Cardiac muscle cell (in vitro differentiated cells and primary cell): ENCODE results near the gene TDRD5. TPM values are rescaled to one million over a fixed set of nuclear protein-coding genes. Genes with fewer than 3 reads are reported as not detected.

Experiments used
- DNase-seq, 2 donors: peaks; one replicate each; pipeline versions ENCODE4 v3.0.0 to v3.0.0-alpha.2; 2010 to 2017; ENCODE audit warnings: low read depth in 1 of 2, low spot score in 1 of 2
- H3K27ac ChIP-seq: fragments of 200-600 bp; sonication (generic); 2 replicates; pipeline ENCODE4 v1.5.1; 2016
- H3K27me3 ChIP-seq: fragments of 200-600 bp; sonication (generic); 2 replicates; pipeline ENCODE4 v1.6.0; 2016; ENCODE audit warnings: control low read depth
- H3K36me3 ChIP-seq: fragments of 200-600 bp; sonication (generic); 2 replicates; pipeline ENCODE4 v1.5.1; 2016; ENCODE audit warnings: control low read depth
- H3K4me1 ChIP-seq: fragments of 200-600 bp; sonication (generic); 2 replicates; pipeline ENCODE4 v1.8.1; 2017; ENCODE audit warnings: low read depth, mild to moderate bottlenecking, mixed run types
- H3K4me3 ChIP-seq: fragments of 200-600 bp; sonication (generic); 2 replicates; pipeline ENCODE4 v1.5.1; 2016; ENCODE audit warnings: mild to moderate bottlenecking
- H3K9me3 ChIP-seq: fragments of 200-600 bp; sonication (generic); 2 replicates; pipeline ENCODE4 v1.5.1; 2017; ENCODE audit warnings: low read depth, mild to moderate bottlenecking, control low read depth
- polyA plus RNA-seq: library from polyadenylated mRNA; unstranded; fragments of >200 nt; fragmentation: Nextera tagmentation; extraction: Ambion mirVana; gene quantifications from 2 replicates; pipeline ENCODE4 v1.2.1, GENCODE V29; 2016
- total RNA-seq: library from RNA; depleted of rRNA; stranded (reverse); fragments of >200 nt; gene quantifications from 2 replicates; pipeline ENCODE4 v1.2.3, GENCODE V29; 2016
- TF ChIP-seq, protein P1 (sequence below): IDR thresholded peaks from 2 replicates; pipeline ENCODE4 v1.5.1; 2012; ENCODE audit warnings: low read depth, mild to moderate bottlenecking, low read length

TDRD5 gene
- total and polyA plus RNA-seq, 2 experiments from 2014 or later = 0.21 TPM; not detected in 1

DNA sequence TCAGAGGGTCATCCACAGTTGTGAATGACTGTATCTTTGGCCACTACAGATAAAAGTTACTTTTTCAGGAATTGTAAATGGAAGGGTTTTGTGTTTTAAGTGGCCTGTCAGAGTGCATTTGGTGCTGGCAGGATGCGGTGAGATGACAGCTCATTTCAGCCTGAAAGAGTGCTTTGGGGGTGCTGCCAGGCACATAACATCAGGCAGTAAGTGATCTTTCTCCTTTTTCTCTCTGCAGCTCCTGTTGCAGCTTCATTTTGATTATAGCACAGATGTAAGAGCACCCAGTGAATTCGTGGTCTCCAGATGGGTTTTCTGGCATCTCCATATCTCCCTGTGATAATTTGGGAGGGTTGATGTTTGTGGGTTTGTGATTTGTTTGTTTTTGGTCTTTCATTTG lies 136.6 kb downstream of the TDRD5 start:
- H3K4me3 ChIP-seq = no peak overlapping the region
- no peaks in the 10 kb centered on the region for H3K36me3 ChIP-seq
- no peaks in the 10 kb centered on the region for H3K4me1 ChIP-seq
- H3K27ac ChIP-seq = no peak overlapping the region
- DNase-seq = peak in 1 of 2 donors; percentile 35
- H3K9me3 ChIP-seq = no peaks in the 10 kb centered on the region
- peaks cover 38% of the 10 kb centered on the region for H3K27me3 ChIP-seq
- TF ChIP-seq, protein P1, sequence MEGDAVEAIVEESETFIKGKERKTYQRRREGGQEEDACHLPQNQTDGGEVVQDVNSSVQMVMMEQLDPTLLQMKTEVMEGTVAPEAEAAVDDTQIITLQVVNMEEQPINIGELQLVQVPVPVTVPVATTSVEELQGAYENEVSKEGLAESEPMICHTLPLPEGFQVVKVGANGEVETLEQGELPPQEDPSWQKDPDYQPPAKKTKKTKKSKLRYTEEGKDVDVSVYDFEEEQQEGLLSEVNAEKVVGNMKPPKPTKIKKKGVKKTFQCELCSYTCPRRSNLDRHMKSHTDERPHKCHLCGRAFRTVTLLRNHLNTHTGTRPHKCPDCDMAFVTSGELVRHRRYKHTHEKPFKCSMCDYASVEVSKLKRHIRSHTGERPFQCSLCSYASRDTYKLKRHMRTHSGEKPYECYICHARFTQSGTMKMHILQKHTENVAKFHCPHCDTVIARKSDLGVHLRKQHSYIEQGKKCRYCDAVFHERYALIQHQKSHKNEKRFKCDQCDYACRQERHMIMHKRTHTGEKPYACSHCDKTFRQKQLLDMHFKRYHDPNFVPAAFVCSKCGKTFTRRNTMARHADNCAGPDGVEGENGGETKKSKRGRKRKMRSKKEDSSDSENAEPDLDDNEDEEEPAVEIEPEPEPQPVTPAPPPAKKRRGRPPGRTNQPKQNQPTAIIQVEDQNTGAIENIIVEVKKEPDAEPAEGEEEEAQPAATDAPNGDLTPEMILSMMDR = no peak

DNA sequence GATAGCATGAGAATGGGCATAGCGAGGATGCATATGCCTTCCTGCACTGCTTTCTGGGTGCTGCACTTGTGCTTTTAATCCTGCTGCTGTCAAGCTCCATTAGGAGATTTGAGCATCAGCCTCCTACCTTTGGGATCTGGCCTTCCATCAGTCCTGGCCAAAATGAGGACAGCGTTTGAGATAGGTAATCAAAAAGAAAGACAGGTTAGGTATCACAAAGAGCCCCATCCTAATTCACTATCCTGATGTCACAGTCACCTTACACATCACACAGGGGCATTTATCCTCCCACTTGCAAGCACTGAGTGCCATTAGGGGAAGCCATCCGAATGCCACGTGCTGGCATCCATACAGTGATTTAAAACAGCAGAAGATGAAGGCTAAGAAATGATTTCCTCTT lies 138.2 kb downstream of the TDRD5 start:
- H3K27ac ChIP-seq = no peak overlapping the region
- H3K36me3 ChIP-seq = no peaks in the 10 kb centered on the region
- no peaks in the 10 kb centered on the region for H3K9me3 ChIP-seq
- no peaks in the 10 kb centered on the region for H3K4me1 ChIP-seq
- no peak for DNase-seq
- no peak overlapping the region for H3K4me3 ChIP-seq
- TF ChIP-seq, protein P1 = no peak
- H3K27me3 ChIP-seq = peaks cover 38% of the 10 kb centered on the region

- Histone ChIP-seq H3K27me3 (peaks cover 30% of the 10 kb centered on the region), H3K4me1 (no peaks in the 10 kb centered on the region), H3K4me3 (no peak overlapping the region), H3K27ac (no peak overlapping the region), H3K36me3 (no peaks in the 10 kb centered on the region), H3K9me3 (no peaks in the 10 kb centered on the region)
- TF ChIP-seq, protein P1 = no peak
- DNase-seq = no peak
Measured at GRCh38 chr1:179731643-179732042, 140.0 kb downstream of the TDRD5 start.

Other genes starting within 250 kb of the TDRD5 start
- 0.54 TPM in 1 of 2 replicates, not detected in the other for gene AXDND1, start 225.9 kb upstream of the TDRD5 start, total RNA-seq
- 0.70 and 0.87 TPM in 2 replicates for gene AXDND1, start 225.9 kb upstream of the TDRD5 start, polyA plus RNA-seq
- not detected in 2 replicates for gene NPHS2, start 15.9 kb upstream of the TDRD5 start, total RNA-seq
- gene NPHS2, start 15.9 kb upstream of the TDRD5 start, polyA plus RNA-seq = not detected in 2 replicates
- gene FAM163A, start 151.5 kb downstream of the TDRD5 start, total RNA-seq = 0.18 and 0.42 TPM in 2 replicates
- 0.06 TPM in 1 of 2 replicates, not detected in the other for gene FAM163A, start 151.5 kb downstream of the TDRD5 start, polyA plus RNA-seq